GM12865 (cell line): ENCODE results near the gene TNFRSF14.

Source experiments
- DNase-seq: peaks from one replicate; pipeline ENCODE4 v3.0.0; 2010; ENCODE audit warnings: low read depth
- H3K4me3 ChIP-seq: 2 replicates; pipeline ENCODE4 v1.5.1; 2011; ENCODE audit warnings: mild to moderate bottlenecking, low read depth, low read length, control low read depth
- CTCF ChIP-seq: IDR thresholded peaks from 2 replicates; pipeline ENCODE4 v1.5.1; 2011; ENCODE audit warnings: low read length, control low read depth, low read depth, inconsistent platforms; ENCODE audit not compliant: insufficient read depth; ENCODE audit errors: missing control alignments

The TNFRSF14 gene

DNA sequence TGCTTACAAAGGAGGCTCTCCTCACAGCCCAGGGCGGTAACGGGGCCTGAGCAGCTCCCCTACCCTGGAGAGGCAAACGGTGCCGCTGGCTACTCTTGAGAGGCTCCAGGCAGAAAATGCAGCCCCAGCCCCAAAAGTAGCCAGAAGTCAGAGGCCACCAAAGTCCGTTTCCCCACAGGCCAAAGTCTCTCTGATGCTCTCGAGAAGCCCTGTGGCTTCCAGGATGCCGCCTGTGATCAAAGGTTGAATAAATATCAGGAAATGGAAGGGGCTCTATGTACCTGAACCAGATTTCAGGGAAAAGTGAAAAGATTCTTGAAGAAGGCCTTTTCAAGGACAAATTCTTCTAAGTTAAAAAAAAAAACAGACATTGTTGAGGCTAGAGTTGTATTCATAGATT, 33.9 kb upstream of the TNFRSF14 start:
- no peak overlapping the region for H3K4me3 ChIP-seq
- no peak for TF ChIP-seq CTCF
- DNase-seq, result no peak

GRCh38 chr1:2523191-2523890, 32.8 kb upstream of the TNFRSF14 start:
- no peak overlapping the region for H3K4me3 ChIP-seq
- no peak for DNase-seq
- TF ChIP-seq CTCF, result no peak

- H3K4me3 ChIP-seq, result no peak overlapping the region
- no peak for TF ChIP-seq CTCF
- no peak for DNase-seq
These were observed 32.1 kb upstream of the TNFRSF14 start for GRCh38 chr1:2523891-2524609.

DNA sequence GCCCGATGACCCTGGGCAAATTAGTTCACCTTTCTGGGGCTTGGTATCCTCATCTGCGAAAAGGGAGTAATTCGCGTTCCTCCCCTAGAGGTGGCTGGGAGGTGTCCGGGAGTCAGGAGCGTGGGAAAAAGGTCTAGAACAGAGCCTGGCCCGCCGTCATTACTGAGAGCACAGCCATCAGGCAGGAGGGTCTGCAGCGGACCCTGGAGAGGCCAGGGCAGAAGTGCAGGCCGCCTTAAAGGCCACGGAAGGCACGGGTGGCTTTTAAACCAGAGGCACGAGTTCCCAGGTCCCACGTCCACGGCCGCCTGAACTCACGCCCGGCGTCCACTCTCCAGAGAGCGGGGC, 30.6 kb upstream of the TNFRSF14 start:
- DNase-seq, result no peak
- no peak for TF ChIP-seq CTCF
- H3K4me3 ChIP-seq, result peak overlapping the region; percentile 82

- peak within 1 kb of the TSS; percentile 82 for H3K4me3 ChIP-seq
- TF ChIP-seq CTCF, result no peak
- DNase-seq, result peak; percentile 96
These were observed 30.0 kb upstream of the TNFRSF14 start, which contains the start of gene PANK4 for GRCh38 chr1:2525920-2526823. PANK4 (minus strand) TSS chr1:2526596; CDS start chr1:2526587, 9 bp downstream.

- peak; percentile 81 for DNase-seq
- no peak for TF ChIP-seq CTCF
- H3K4me3 ChIP-seq, result peak overlapping the region; percentile 41
These were observed 29.2 kb upstream of the TNFRSF14 start for GRCh38 chr1:2526824-2527555.
